HG03442 (cell line): Measurements from ENCODE around the gene SLC12A8.
A peak's percentile ranks its signal among the peaks of the same experiment; 100 is the strongest.

Experiments
- ATAC-seq: cut with Tn5 transposase; IDR thresholded peaks from one replicate; pipeline ENCODE4 v1.9.1; 2021; ENCODE audit warnings: mild to moderate bottlenecking, moderate library complexity; ENCODE audit not compliant: unreplicated experiment

The SLC12A8 gene

DNA sequence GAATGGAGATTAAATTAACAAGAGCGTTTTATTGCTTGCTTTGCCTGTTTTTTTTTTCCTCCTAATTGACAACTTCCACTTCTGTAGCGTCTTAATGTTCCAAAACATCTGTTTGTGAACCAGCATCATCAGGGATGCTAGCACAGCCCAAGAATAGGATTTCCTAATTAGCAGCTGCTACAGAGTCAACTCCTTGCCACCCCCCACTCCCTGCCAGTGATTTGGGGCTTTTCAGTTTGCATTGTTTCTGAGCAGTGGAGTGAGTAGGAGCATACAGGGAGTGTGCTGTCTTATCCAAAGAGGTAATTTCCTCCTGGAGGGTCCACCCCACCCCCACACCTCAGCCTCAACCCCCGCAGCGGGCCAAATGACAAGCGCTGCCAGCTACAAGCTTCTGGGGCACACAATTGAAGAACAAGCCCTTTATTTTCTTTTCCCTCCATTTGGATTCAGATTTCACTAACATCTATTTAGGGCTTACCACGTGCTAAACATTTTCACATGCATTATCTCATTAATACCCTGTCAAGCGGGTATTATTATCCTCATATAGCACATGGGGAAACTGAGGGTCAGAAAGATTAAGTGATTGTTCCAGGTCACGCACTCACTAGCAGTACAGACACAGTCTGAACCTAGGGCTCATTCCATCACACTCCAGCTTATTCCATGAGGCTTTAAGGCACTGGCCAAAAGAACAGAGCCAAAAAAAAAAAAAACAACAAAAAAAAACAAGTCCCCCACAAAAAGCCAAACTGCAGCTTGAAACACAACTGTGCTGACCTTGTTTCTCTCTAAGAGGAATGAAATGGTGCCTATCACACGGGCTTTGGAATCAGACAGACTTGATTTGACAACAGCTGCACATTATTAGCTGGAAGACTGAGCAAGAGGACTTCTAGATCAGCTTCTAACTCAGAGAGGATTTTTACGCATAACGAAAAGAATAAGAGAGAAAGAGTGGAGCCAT is 173.1 kb downstream of the SLC12A8 start:
- ATAC-seq: no peak

DNA sequence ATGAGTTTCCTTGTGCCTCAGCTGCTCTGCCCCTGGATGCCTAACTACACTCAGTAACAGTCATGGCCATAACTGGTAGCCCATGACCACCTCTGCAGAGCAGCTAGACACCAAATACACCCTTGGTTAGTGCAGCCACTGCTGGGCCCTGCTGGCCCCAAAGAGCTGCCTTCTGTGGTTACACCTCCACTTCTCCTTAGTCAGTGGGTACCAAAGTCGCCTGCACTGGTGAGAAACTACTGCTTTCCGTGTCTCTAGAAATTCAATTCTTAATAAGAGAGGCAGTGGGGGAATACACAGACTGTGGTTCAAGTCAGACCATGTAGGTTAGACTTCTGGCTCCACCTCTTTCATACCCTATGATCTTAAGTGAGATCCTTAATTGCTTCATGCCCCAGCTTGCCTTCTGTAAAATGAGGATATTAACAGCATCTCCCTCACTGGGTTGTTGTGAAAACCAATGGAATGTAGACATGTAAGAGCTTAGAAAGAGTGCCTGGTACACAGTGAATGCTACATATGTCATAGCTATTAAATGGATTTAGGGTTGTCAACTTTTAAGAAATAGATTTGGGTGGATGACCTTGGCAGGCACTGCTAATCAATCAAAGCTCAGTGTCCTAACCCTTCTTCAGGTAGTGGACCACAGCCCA is 174.9 kb downstream of the SLC12A8 start:
- no peak for ATAC-seq

DNA sequence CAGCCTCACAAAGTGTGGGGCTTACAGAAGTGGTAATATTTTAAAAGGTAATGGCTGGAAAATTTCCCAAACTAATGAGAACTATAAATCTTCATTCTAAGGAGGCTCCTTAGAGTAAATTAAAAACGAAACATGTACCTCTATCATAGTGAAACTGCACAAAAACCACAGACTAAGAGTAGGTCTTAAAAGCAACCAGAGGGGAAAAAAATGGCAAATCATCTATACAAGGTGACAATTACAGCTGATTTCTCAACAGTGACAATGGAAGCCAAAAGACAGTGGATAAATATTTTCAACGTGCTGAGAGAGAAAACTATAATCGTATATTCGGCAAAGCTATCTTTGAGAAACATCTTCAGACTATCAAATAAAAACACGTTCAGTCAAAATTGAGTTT is 177.3 kb downstream of the SLC12A8 start:
- ATAC-seq: peak; percentile 55

- no peak for ATAC-seq
Measured at GRCh38 chr3:125033616-125034015, 178.9 kb downstream of the SLC12A8 start.

DNA sequence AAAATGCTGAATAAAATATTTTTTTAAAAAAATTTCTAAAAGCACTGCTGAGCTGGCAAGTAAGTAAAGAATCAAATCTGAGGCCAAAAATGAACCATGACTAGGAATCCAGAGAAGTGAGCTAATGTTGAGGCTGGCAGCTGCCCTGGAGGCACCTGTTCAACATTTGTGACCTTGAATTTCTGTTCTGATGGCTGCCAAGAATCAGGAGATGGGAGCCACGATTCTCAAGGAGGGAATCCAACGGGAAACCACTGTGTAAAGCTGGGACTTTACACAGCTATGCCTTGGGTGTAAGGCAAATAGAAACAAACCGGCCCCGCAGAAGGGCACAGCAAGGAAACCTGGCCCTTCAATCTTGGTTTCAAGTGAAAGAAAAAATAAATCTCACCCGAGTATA is 179.4 kb downstream of the SLC12A8 start:
- ATAC-seq: no peak

DNA sequence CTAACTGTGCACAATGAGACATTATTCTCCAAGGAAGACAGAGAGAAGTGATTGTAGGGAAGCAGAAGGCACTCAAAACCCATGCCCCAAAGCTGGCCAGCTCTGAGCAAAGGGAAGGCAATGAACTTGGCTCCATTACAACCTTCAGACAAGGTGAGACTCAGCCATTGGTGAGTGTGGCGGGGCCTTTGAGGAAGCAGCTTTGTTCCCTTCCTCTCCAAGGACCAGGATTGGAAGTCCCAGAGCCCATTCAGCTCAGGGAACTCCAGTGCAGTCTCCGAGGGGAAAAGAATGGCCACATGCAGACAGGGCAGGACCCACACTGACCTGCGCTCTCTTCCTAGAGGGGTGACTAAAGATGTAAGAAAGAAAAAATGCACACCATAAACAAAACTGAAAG is 179.9 kb downstream of the SLC12A8 start:
- no peak for ATAC-seq
